Activated CD8-positive, alpha-beta memory T cell treated with anti-CD3 and anti-CD28 coated beads for 4 hours (primary cell): ENCODE results near the gene SLC25A19.
A peak's percentile ranks its signal among the peaks of the same experiment; 100 is the strongest.
"Not testable (repeated sequence)": the region's sequence is repeated elsewhere in the genome, so short reads cannot be mapped to it uniquely, and the experiment has no call there.

Experiments
- DNase-seq, 2 donors: peaks; one replicate each; pipeline ENCODE4 v3.0.0-alpha.2; 2020; ENCODE audit warnings: low read depth in 2 of 2

The SLC25A19 gene

GRCh38 chr17:75267411-75268232 lies 21.6 kb downstream of the SLC25A19 start:
- DNase-seq = no peak

- DNase-seq = no peak
Measured at GRCh38 chr17:75267153-75267410, 22.2 kb downstream of the SLC25A19 start.

DNA sequence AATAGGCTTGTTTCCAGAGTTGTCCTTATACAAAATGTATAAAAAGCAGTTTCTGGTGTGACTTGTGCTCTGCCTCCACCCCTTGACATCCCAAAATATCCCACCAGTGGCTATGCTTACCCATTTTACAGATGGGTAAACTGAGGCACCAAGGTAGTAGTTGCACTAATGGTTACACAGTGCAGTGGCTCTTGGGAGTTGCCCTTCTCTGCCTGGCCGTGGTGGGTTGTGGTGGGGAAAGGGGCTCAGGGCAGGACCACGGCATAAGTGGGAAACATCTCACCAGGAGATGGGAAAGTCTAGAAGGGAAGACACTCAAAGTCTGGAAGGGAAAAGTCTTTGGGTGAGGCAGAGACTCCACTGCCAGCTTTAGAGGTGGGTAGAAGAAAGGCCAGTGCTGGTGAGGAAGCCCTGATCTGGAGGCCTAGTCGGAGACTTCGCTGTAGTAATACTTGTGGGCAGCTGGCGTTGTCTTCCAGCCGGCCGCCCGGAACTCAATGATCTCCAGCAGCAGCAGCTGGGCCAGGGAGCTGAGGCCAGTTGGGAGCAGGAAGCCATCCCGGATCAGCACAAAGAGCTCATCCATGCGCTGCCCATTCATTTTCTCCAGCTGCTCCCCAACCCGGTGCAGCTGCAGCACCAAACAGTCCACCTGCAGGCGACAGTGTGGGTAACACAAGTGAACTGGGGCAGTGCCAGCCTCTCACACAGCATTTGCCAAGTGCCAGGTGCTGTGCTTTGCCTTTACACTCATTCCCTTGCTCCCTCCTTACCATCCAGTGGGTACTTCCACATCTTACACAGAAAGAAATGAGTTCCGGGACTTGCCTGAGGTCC lies 22.7 kb downstream of the SLC25A19 start:
- no peak for DNase-seq

GRCh38 chr17:75265614-75266315 lies 23.5 kb downstream of the SLC25A19 start:
- no peak for DNase-seq

DNA sequence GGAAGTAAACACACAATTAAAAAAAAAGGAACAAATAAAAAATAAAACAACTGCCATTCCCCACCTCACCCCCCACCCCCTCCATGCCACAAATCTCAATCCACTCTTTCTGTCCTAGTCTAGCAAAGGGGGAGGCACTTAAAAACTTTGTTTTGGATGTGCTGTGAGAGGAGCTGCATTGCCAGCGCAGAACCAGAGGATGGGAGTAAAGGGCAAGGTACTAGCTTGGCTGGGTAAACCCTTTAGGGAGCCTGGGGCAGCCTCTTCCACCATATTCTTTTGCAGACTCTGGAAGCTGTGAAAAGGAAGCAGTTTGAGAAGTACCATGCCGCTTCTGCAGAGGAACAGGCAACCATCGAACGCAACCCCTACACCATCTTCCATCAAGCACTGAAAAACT lies 26.2 kb downstream of the SLC25A19 start:
- no peak for DNase-seq

DNA sequence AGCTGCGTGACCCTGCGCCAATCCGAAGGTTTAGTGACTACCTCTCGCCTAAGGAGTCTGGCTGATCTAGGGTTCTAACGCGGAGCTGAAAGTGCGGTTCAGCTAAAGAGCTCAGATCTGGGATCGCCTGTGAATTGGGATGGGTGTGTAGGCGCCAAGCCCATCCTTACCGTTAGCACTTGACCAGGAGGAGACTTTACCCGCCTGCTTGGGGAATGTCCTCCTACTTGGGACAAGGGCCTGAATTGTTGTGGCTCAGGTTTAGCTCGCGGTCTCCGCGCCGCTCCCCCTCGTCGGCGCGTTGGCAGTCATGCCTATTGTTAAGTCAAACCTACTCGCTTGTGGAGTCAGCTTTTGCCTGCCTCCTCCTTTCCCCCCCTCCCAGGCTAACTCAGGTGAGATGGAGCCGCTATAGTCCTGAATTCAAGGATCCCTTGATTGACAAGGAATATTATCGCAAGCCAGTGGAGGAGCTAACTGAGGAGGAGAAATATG lies 27.1 kb downstream of the SLC25A19 start:
- DNase-seq = no peak

DNA sequence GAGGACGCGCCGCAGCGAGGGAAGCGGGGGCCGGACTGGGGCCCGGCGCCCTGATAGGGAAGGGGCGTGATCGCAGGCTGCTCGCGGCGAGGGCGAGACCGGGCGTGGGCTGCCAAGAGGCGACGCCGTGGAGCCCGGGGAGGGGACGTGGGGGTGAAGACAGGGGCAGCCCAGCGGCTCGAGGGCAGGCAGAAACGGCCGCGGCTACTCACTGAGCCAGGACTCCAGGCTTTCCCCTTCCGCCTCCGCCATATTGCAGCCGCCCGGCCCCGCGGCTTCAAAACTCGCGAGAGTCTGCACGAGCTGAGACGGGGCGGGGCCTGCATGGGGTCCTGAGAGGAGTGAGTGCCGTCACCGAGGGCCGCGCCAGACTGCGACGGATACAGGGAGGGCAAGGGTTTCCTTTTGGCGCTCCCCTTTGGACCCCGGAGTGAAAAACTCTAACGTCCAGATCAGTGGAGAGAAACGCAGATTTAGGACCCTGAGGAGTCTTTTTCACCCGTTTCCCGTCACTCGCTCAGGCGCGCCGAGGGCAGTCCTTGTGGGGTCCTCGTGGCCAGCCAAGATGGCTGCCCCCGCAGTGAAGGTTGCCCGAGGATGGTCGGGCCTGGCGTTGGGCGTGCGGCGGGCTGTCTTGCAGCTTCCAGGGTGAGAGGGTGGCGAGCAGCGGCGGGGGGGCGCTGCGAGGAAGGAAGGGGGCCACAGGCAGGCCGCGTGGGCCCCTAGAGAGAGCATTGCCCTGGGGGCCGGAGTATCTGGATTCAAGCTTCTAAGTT lies 27.7 kb downstream of the SLC25A19 start, which contains the start of the genes GGA3 and MRPS7:
Gene GGA3, minus strand, starts transcription at position 271 of the 776 bp plus-strand sequence. Its CDS starts 19 bp downstream, at position 252.
Gene MRPS7, plus strand, starts transcription at position 544 of the 776 bp plus-strand sequence. Its CDS starts 22 bp downstream, at position 566.
- peak; percentile 85 to 90 for DNase-seq

- no peak for DNase-seq
Measured at GRCh38 chr17:75260641-75261335, 28.4 kb downstream of the SLC25A19 start.

DNA sequence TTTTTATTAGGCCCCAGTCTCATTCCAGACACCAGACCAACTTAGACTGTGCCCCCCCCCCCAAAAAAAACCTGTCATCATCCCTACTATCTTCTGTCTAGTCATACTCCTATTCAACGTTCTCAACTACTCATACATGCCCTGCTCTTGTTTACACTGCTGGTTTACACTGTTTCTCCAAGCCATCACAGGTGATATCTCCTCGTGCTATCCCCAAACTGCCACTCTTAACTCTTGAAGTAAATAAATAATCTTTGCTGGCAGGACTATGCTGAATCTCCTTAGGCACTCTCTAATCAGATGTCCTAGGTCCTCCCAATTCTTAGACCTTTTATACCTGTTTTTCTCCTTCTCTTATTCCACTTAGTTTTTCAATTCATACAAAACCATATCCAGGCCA lies 32.0 kb downstream of the SLC25A19 start:
- DNase-seq = not testable (repeated sequence)

DNA sequence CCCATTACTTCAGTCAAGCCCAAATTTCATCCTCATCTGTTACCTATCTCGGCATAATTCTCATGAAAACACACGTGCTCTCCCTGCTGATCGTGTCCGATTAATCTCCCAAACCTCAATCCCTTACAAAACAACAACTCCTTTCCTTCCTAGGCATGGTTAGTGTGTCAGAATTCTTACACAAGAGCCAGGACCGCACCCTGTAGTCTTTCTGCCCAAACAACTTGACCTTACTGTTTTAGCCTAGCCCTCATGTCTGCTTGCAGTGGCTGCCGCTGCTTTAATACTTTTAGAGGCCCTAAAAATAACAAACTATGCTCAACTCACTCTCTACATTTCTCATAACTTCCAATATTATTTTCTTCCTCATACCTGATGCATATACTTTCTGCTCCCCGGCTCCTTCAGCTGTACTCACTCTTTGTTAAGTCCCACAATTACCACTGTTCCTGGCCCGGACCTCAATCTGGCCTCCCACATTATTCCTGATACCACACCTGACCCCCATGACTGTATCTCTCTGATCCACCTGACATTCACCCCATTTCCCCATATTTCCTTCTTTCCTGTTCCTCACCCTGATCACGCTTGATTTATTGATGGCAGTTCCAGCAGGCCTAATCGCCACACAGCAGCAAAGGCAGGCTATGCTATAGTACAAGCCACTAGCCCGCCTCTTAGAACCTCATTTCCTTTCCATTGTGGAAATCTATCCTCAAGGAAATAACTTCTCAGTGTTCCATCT lies 33.1 kb downstream of the SLC25A19 start:
- not testable (repeated sequence) for DNase-seq

GRCh38 chr17:75252039-75252816 lies 37.0 kb downstream of the SLC25A19 start:
- DNase-seq = no peak

- peak; percentile 58 to 84 for DNase-seq
Measured at GRCh38 chr17:75250009-75250471, 39.2 kb downstream of the SLC25A19 start.

DNA sequence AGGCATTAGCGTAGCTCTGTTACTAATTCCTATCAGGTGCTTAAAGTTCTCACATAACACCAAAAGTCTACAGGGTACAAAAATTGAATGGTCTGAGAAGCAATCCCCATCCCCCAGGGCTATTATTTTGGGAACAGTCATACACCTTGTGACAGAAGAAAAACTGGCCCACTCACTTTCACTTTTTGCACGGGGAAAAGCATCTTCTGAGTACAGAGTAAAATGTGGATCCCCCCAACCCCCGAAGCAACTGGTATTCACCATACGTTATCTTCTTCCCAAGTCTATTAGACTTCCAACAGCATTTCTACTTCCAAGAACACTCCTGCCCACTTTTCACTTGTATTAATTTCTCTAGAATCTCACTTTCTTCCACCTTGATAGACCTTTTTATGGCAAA lies 39.7 kb downstream of the SLC25A19 start:
- DNase-seq = no peak

DNA sequence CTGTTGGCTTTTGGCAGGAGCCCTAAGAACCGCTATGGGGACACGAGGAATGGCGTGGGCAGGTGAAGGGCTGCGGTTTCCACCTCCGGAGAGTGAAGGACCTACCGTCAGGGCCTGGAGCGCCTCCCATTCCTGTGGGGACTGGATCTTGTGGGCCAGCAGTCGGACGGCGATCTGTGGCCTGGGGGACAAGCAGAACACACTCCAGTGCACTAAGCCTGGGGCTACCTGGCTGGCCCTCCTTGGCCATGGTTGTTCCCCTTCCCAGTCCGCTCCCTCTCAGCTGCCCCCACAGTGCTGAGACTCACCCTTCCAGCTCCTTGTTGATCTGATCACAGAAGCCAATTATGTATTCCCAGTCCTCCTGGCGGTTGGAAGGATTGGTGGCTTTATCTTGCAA lies 42.8 kb downstream of the SLC25A19 start:
- no peak for DNase-seq

GRCh38 chr17:75245011-75245410 lies 44.2 kb downstream of the SLC25A19 start:
- no peak for DNase-seq

DNA sequence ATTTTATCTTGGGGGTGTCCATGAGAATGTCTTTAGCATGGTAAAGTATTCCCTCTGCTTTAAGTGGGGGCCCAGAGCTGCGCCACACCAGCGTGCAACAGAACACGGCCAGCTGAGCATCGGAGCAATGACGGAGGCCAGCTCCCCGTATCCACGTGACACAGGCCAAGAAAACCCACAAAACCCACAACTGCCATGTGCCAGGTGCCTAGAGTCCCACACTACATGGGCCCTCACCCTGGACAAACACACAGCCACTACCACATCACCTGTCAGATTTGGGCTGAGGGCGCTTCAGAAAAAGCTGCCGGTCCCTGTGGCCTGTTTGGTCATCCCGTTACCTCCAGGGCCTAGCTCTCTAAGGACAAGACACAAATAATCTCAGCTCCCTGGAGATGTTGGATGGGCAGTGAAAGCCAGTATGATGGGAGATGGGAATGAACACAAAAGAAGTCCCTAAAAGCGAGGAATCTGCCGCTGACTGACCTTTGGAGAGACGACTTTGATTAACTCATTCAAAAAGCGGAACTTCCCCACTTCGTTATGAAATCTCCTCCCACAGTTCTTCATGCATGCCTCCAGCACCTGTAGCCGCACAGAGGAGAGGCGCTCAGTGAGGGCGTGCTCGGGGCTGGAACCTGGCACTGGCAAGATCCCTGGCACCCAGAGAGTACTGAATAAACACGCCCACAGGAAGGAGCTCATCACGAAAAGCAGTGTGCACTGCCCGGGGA lies 44.9 kb downstream of the SLC25A19 start:
- no peak for DNase-seq

DNA sequence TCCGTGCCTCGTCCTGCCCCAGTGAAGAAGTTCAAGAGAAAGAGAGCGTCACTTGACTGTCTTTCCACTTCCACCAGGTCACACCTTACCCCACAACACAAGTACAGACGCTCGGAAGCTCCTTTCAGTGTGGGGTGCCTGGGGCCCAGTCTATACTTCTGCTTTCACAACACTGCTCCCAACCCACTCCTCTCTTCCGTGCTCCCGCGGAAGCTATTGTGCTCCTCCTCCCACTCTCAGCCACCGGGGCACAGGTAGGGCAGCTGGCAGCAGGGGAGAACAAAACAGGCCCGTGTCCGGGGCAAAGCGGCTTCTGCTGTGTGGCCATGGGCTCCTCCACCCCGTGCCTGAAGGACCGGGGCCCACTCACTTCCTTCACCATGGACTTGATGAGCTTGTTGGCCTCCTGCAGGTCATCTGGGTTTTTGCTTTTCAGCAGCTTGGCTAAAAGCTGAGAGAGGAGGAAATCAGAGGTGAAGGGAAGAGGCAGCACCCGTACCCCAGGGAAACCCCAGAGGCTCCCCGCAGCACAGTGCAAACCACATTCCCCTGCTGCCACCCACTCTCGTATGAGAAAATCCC lies 46.7 kb downstream of the SLC25A19 start:
- DNase-seq = no peak

DNA sequence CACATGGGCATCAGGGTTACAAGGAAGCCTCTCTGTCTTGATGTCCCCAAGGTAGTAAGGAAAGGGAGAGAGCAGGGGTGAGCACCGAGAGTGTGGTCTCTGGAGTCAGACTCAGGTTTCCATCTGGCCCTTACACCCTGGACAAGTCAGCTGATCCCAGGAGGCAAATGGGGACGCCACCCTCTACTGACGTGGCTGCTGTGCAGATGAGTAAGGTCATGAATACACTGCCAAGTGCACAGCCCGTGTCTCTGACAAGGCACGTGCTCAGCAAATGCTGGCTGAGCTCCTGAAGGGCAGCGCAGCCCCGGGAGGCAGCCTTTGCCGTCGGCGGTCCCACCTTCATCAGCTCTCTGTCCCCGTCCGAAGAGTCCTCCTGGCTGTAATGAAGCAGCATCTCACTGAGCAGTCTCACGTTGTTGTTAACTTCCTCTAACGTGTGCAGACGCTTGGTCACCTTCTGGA lies 47.2 kb downstream of the SLC25A19 start:
- no peak for DNase-seq
